Activated T-helper 17 cell treated with anti-CD3 and anti-CD28 coated beads, Interleukin-2, amount 50 U/mL, for 72 hours (primary cell): Measurements from ENCODE around the gene SPATA19. TPM values are rescaled to one million over a fixed set of nuclear protein-coding genes. Genes with fewer than 3 reads are reported as not detected.

Experiments used
- ATAC-seq: fragments of 150-1000 bp; cut with Tn5 transposase; replicated peaks from 2 replicates; pipeline ENCODE4 v1.10.0; 2021; ENCODE audit warnings: mild to moderate bottlenecking, moderate library complexity
- H3K27ac Mint-ChIP-seq: one replicate; pipeline ENCODE4 v1.8.0; 2022; ENCODE audit warnings: mixed read lengths
- H3K27me3 Mint-ChIP-seq: one replicate; pipeline ENCODE4 v1.8.0; 2022; ENCODE audit warnings: mixed read lengths
- H3K36me3 Mint-ChIP-seq: one replicate; pipeline ENCODE4 v1.8.0; 2022; ENCODE audit warnings: low read depth, mild to moderate bottlenecking, mixed read lengths
- H3K4me1 Mint-ChIP-seq: one replicate; pipeline ENCODE4 v1.8.0; 2022; ENCODE audit warnings: mixed read lengths
- H3K4me3 Mint-ChIP-seq: one replicate; pipeline ENCODE4 v1.8.0; 2022; ENCODE audit warnings: mild to moderate bottlenecking, mixed read lengths
- H3K9me3 Mint-ChIP-seq: one replicate; pipeline ENCODE4 v1.8.0; 2022; ENCODE audit warnings: mixed read lengths
- total RNA-seq, 2 donors: library from RNA; stranded (reverse); gene quantifications; one replicate each; pipeline ENCODE4 v1.2.3, GENCODE V29; 2022

SPATA19 gene
- total RNA-seq, 2 donors from 2014 or later = not detected

DNA sequence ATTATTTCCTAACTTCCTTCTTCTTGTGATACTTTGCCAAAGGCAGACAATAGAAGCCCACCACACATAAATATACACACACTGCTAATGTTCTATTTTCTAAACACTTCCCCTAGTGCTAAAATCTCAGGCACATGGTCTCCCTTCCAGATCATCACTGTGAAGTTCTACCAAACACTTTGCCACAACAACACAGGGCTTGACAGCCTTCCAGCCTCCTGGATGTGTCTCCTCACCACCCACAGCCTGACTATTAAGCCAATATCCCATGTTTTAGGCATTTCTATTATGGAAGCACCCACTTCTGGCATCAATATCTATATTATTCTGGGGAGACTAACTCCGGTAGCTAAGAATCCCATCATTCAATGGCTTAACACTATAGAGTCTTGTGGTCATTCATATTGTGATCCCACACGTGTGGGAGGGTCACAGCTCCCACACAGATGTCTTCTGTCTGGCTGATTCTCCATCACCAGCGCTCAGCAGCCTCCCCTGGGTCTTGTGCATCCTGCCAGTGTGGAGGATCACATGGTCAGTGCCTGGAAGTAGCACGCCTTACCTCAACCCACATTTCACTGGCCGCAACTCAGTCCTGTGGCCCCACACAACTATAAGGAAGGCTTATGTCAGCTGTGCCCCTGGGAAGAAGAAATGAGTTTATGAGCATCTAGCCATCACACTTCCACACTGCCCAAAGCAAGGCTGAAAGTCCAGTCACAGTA lies 29.0 kb downstream of the SPATA19 start:
- no peak overlapping the region for H3K27ac Mint-ChIP-seq
- H3K36me3 Mint-ChIP-seq = no peaks in the 10 kb centered on the region
- H3K4me1 Mint-ChIP-seq = no peaks in the 10 kb centered on the region
- peaks cover 14% of the 10 kb centered on the region for H3K27me3 Mint-ChIP-seq
- no peak overlapping the region for H3K4me3 Mint-ChIP-seq
- no peak for ATAC-seq
- no peaks in the 10 kb centered on the region for H3K9me3 Mint-ChIP-seq

- no peaks in the 10 kb centered on the region for H3K36me3 Mint-ChIP-seq
- no peaks in the 10 kb centered on the region for H3K9me3 Mint-ChIP-seq
- no peak overlapping the region for H3K4me3 Mint-ChIP-seq
- peaks cover 12% of the 10 kb centered on the region for H3K27me3 Mint-ChIP-seq
- no peak overlapping the region for H3K27ac Mint-ChIP-seq
- H3K4me1 Mint-ChIP-seq = no peaks in the 10 kb centered on the region
- ATAC-seq = no peak
Observed at GRCh38 chr11:133815636-133816035, 29.7 kb downstream of the SPATA19 start.

DNA sequence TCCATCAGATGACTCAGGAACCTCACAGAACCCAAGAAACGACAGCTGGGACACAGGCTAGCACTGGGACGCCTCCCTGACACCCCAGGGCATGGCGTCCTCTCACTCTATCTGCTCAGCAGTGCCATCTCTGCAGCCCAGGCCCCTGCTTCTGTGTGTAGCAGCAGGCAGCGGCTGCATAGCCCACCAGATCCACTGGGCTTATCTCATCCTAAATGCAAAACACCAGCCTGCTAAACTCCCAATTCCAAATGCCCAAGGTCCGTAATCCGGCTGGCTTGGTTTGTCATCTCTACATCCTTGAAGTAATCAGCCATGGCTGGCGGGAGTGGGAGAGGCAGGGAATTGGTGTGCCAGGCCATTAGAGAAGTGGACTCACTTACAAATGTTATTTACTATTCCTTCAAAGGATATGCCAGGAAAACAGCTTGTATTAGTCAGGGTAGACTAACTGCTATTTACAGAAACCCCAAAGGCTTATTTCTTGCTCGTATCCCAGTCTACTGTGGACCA lies 30.7 kb downstream of the SPATA19 start:
- H3K4me3 Mint-ChIP-seq = no peak overlapping the region
- no peaks in the 10 kb centered on the region for H3K9me3 Mint-ChIP-seq
- no peaks in the 10 kb centered on the region for H3K36me3 Mint-ChIP-seq
- no peak overlapping the region for H3K27ac Mint-ChIP-seq
- H3K27me3 Mint-ChIP-seq = peaks cover 11% of the 10 kb centered on the region
- H3K4me1 Mint-ChIP-seq = no peaks in the 10 kb centered on the region
- no peak for ATAC-seq

DNA sequence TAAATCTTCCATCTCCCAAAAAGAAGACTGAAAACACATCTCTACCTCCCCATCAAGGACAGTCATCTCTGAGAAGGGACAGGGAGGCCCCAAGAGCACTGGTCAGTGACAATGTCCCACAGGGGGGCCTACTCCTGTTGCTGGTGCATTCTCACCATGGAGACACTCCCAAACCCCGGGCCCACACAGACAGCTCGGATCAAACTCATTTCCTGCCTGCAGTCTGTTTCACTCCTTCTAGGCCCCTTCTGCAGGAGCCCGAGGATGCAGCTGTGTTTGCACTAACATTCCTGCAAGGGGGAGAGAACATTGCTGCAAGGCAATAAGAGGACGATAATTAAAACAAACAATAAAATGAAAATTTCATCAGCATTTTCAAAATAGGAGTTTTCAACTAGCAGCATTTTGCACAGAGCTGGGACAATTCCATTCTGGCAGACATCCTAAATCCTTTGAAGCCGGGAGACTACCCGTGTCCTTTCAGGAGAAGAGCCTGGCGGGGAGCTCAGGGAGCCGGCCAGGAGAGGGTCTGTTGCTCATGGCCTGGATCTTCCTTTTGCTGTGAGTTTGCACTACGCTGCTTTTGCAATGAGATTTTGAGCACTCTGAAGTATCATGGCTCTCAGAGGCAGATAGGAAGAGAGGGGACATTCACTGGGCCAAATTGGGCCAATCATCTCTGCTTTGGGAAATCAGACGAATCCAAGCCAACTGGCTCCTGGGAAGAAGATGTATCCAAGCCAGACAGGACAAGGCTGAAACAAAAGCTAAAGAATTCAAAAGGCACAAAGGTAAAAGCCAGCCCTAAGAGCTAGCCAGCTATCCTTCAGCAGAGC lies 33.2 kb downstream of the SPATA19 start:
- no peak for ATAC-seq
- no peak overlapping the region for H3K4me3 Mint-ChIP-seq
- peaks cover 20% of the 10 kb centered on the region for H3K27me3 Mint-ChIP-seq
- H3K36me3 Mint-ChIP-seq = no peaks in the 10 kb centered on the region
- H3K9me3 Mint-ChIP-seq = no peaks in the 10 kb centered on the region
- H3K4me1 Mint-ChIP-seq = no peaks in the 10 kb centered on the region
- H3K27ac Mint-ChIP-seq = no peak overlapping the region

DNA sequence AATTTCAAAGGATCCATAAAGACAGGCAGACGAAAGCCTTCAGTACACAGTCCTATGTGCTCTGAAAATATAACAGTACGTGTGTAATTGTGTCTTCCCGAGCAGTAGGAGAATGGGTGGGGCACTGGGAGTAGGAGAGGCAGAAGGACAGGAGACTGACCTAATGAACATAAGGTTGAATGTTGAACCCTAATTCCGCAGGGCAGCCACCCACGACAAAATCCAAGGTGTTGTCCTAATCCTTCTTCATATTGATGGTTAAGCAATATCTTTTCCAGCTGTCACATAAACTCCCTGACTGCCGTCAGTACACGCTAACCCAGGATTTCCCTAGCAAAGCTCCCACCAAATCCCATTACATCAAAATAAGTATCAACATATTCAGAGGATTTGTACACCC lies 34.5 kb downstream of the SPATA19 start:
- no peaks in the 10 kb centered on the region for H3K9me3 Mint-ChIP-seq
- H3K36me3 Mint-ChIP-seq = no peaks in the 10 kb centered on the region
- H3K27ac Mint-ChIP-seq = no peak overlapping the region
- no peaks in the 10 kb centered on the region for H3K4me1 Mint-ChIP-seq
- no peak for ATAC-seq
- no peak overlapping the region for H3K4me3 Mint-ChIP-seq
- peaks cover 20% of the 10 kb centered on the region for H3K27me3 Mint-ChIP-seq

DNA sequence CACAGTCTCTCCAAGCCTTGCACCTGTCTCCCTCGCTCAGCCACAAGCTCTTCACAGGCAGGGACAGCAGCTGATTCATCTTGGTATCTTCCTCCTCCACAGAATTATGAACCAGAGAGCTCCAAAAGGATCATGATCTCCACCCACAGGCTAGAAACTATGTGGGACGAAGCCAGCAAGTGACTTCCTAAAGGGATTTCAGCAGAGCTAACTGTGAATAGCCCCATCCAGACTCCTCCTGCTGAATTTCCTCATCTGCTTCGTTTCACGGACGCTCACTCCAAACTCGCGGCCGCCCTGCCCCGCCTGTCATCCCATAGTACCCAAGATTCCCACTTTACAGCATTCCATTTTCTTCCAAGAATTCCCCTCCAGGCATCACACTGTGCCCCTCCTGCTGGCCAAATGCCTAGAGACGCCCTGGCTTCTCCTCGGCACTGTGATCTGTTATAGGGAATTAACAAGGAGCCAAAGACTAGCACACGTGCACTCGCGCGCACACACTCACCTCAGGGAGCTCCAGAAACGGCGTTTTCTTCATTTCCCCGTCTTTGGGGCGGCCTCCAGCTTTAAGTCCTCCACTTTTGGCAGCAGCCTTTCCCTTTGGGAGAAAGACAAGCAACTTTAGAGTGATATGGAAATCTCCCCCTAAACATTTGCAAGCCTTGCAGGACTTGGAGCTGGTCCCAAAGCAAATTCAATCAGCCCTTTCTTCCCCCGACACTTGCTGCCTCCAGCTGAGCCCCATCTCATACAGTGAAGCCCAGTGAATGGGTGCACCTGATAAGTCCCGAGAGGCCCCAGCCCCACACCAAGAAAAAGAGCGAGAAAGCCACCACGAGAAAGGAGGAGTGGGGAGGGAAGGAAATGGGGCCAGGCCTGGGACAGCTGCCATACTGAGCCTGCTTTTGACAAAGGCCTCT lies 35.5 kb downstream of the SPATA19 start:
- Mint-ChIP-seq H3K4me3 (no peak overlapping the region), H3K4me1 (no peaks in the 10 kb centered on the region), H3K27ac (no peak overlapping the region), H3K9me3 (no peaks in the 10 kb centered on the region), H3K27me3 (peaks cover 20% of the 10 kb centered on the region), H3K36me3 (no peaks in the 10 kb centered on the region)
- ATAC-seq = no peak

DNA sequence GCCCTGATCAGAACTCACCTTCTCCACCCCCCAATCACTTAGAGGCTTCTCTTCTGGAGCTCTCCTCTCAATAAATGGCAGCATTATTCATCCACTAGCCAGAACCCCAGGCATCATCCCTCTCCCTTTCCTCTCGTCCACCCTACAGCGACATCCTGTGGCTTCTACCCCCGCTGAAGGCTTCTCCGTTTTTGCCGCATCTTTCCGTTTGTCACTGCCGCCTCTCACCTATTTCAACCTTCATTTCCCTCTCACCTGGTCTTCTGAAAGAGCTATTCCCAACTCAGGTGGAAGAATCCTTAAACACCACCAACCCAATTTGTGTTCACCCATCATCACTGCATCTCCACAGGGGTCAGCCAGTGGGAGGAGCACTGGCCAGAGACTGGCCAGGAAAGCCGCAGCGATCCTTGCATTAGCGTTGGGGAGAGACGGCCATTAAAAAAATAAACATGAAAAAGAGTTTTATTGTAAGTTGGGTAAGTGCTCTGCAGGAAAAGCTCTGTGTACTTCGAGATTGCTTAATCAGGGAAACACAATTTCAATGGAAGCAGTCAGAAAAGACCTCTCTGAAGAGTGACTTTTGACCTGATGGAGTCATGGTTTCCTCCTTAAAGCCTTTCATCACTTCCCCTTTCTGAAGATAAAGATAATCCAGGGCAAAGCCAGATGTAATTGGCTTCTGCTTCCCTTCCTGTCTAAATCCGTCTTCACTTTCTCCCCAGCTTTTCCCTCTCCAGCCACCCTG lies 36.7 kb downstream of the SPATA19 start:
- no peak overlapping the region for H3K4me3 Mint-ChIP-seq
- no peak overlapping the region for H3K27ac Mint-ChIP-seq
- no peaks in the 10 kb centered on the region for H3K36me3 Mint-ChIP-seq
- no peaks in the 10 kb centered on the region for H3K9me3 Mint-ChIP-seq
- no peaks in the 10 kb centered on the region for H3K4me1 Mint-ChIP-seq
- no peak for ATAC-seq
- peaks cover 16% of the 10 kb centered on the region for H3K27me3 Mint-ChIP-seq

GRCh38 chr11:133803026-133803425 lies 42.3 kb downstream of the SPATA19 start:
- Mint-ChIP-seq H3K9me3 (no peaks in the 10 kb centered on the region), H3K4me1 (no peaks in the 10 kb centered on the region), H3K36me3 (no peaks in the 10 kb centered on the region), H3K27me3 (peaks cover 3% of the 10 kb centered on the region), H3K27ac (no peak overlapping the region), H3K4me3 (no peak overlapping the region)
- no peak for ATAC-seq

DNA sequence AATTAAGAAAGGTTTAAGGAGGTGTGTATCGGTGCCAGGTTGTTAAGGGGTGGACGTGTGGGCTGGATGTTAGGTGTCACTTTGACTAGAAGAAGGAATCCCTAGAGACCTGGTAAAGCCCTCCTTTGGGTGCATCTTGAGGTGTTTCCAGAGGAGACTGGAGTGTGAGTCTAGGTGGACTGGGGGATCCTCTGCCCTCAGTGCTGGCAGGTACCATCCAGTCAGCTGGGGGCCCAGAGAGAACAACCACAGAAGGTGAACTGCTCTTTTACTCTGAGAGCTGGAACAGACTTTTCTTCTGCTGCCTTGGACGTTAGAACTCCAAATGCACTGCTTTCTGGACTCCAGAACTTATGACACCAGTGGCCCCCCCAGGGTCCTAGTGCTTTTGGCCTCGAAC lies 44.0 kb downstream of the SPATA19 start:
- H3K27ac Mint-ChIP-seq = no peak overlapping the region
- no peaks in the 10 kb centered on the region for H3K9me3 Mint-ChIP-seq
- ATAC-seq = no peak
- no peak overlapping the region for H3K4me3 Mint-ChIP-seq
- no peaks in the 10 kb centered on the region for H3K4me1 Mint-ChIP-seq
- no peaks in the 10 kb centered on the region for H3K27me3 Mint-ChIP-seq
- H3K36me3 Mint-ChIP-seq = no peaks in the 10 kb centered on the region

- Mint-ChIP-seq H3K36me3 (no peaks in the 10 kb centered on the region), H3K27me3 (no peaks in the 10 kb centered on the region), H3K27ac (no peak overlapping the region), H3K9me3 (no peaks in the 10 kb centered on the region), H3K4me3 (no peak overlapping the region), H3K4me1 (no peaks in the 10 kb centered on the region)
- ATAC-seq = no peak
Observed at GRCh38 chr11:133800666-133801065, 44.6 kb downstream of the SPATA19 start.

DNA sequence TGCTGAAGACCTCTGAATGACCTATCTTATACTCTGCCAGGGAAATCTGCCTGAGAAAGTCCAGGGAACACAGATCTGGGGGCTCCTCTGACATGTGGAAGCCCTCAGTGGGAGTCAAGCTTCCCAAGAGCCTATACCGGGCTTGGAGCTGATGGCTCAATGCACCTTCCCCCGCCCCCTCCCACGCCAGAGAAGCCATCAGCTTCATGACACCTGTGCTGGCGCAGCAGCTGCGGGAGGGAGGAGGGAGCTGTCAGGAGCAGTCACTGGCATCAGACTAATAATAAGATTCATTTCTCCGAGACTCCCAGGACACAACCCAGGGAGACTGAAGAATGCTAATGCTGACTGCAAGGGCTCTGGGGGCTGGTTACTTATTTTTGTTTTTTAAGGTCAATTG lies 47.8 kb downstream of the SPATA19 start:
- ATAC-seq = no peak
- no peaks in the 10 kb centered on the region for H3K4me1 Mint-ChIP-seq
- H3K9me3 Mint-ChIP-seq = peaks cover 8% of the 10 kb centered on the region
- H3K27me3 Mint-ChIP-seq = peaks cover 7% of the 10 kb centered on the region
- H3K27ac Mint-ChIP-seq = no peak overlapping the region
- no peaks in the 10 kb centered on the region for H3K36me3 Mint-ChIP-seq
- H3K4me3 Mint-ChIP-seq = no peak overlapping the region

GRCh38 chr11:133796043-133796795 lies 49.1 kb downstream of the SPATA19 start:
- peaks cover 7% of the 10 kb centered on the region for H3K27me3 Mint-ChIP-seq
- peaks cover 8% of the 10 kb centered on the region for H3K9me3 Mint-ChIP-seq
- no peaks in the 10 kb centered on the region for H3K4me1 Mint-ChIP-seq
- no peaks in the 10 kb centered on the region for H3K36me3 Mint-ChIP-seq
- no peak overlapping the region for H3K4me3 Mint-ChIP-seq
- no peak overlapping the region for H3K27ac Mint-ChIP-seq
- no peak for ATAC-seq

DNA sequence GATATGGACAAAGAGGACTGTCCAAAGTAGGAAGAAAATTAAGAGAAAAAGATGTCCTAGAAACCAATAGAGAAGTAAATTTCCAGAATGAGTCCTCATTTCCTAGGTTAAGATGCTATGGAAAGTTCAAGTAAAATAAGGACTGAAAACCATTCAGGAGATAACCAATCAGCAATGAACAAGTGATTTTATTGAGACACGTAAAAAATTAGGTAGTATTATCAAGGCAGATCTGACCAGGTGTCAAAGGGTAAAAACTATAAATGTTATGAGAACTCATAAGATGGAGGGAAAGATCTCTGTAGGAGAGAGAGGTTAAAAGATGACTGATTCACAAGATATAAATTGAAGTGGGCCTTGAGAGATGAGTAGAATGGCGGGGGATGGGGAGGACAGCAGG lies 50.2 kb downstream of the SPATA19 start:
- ATAC-seq = no peak
- H3K27ac Mint-ChIP-seq = no peak overlapping the region
- peaks cover 8% of the 10 kb centered on the region for H3K9me3 Mint-ChIP-seq
- no peaks in the 10 kb centered on the region for H3K36me3 Mint-ChIP-seq
- no peak overlapping the region for H3K4me3 Mint-ChIP-seq
- peaks cover 14% of the 10 kb centered on the region for H3K27me3 Mint-ChIP-seq
- H3K4me1 Mint-ChIP-seq = no peaks in the 10 kb centered on the region
